ENCODE measurements around the gene SCT. TPM values are rescaled to one million over a fixed set of nuclear protein-coding genes. Genes with fewer than 3 reads are reported as not detected.

Gene SCT
- total RNA-seq, 1 donor = not detected

DNA sequence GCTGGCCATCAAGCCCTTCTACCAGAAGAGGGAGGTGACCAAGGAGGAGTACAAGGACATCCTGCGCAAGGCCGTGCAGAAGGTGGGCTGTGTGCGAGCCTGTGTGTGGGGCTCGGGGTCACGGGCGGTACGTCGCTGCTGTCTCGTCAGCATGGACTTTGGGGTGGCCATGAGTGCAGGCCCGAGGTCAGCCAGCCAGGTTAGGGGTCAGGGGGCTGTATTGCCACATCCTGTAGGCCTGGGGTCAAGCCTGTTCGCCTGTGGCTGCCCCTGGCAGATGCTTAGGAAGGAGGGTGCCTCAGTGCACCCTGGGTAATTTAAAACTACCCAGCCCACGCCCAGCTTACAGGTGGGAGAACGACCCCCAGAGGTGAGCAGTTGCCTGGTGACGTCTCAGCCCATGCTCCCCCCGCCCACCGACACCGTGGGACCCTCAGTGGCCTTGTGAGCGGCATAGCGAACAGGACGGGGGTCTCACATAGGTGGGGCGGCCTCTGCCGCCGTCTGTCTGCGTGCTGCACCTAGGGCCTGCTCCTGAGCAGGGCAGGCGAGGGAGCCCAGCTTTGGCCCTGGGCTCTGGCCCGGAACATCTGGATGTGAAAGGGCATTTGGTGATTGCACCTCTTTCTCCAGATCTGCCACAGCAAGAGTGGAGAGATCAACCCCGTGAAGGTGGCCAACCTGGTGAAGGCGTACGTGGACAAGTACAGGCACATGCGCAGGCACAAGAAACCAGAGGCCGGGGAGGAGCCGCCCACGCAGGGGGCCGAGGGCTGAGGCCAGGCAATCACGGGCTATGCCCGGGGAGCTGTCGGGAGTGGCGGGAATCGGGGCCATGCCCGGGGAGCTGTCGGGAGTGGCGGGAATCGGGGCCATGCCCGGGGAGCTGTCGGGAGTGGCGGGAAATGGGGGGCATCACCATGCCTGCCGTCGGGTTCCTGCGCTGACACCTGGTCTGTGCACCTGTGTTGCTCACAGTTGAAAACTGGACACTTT lies 15.7 kb downstream of the SCT start:
- Histone ChIP-seq H3K4me1 (ENCODE audit: insufficient read depth, low read length) (peaks cover 25% of the 10 kb centered on the region), H3K9me3 (ENCODE audit: low read depth, low read length) (no peaks in the 10 kb centered on the region), H3K27me3 (ENCODE audit: insufficient read depth, low read length) (no peaks in the 10 kb centered on the region), H3K4me3 (ENCODE audit: low read length) (no peak overlapping the region)

DNA sequence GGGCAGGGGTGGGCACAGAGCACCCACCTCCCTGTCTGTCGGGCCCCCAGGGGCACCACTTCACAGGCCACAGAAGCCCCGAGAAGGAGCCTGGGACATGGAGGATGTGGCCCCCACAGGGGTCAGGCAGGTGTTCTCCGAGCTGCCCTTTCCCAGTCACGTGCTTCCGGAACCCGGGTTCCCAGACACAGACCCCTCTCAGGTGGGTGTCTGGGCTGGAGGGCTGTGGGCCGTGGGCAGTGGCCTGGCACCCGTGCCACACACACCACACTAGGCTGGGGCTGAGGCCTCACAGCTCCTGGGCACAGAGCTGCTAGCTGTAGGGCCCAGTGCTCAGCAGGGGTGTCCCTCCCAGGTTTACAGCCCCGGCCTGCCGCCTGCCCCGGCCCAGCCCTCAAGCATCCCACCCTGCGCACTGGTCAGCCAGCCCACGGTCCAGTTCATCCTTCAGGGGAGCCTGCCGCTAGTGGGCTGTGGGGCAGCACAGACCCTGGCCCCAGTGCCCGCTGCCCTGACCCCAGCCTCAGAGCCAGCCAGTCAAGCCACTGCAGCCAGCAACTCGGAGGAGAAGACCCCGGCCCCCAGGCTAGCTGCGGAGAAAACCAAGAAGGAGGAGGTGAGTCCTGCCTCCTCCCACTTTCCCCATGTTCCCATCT lies 16.7 kb downstream of the SCT start:
- H3K27me3 ChIP-seq (ENCODE audit: insufficient read depth, low read length) = no peaks in the 10 kb centered on the region
- H3K4me1 ChIP-seq (ENCODE audit: insufficient read depth, low read length) = peaks cover 22% of the 10 kb centered on the region
- no peaks in the 10 kb centered on the region for H3K9me3 ChIP-seq (ENCODE audit: low read depth, low read length)

DNA sequence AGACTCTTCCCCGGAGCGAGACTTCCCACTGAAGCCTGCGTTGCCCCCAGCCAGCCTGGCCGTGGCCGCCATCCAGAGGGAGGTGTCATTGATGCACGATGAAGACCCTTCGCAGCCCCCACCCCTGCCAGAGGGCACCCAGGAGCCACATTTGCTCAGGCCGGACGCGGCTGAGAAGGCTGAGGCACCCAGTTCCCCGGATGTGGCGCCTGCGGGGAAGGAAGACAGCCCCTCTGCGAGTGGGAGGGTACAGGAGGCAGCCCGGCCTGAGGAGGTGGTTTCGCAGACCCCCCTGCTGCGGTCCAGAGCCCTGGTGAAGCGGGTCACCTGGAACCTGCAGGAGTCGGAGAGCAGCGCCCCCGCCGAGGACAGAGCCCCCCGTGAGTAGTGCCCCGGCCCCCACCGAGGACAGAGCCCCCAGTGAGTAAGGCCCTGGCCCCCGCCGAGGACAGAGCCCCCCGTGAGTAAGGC lies 17.6 kb downstream of the SCT start:
- no peaks in the 10 kb centered on the region for H3K9me3 ChIP-seq (ENCODE audit: low read depth, low read length)
- H3K27me3 ChIP-seq (ENCODE audit: insufficient read depth, low read length) = no peaks in the 10 kb centered on the region
- no peak overlapping the region for H3K4me3 ChIP-seq (ENCODE audit: low read length)
- H3K4me1 ChIP-seq (ENCODE audit: insufficient read depth, low read length) = peaks cover 13% of the 10 kb centered on the region

More for the DNA sequence above, 16.7 kb downstream of the SCT start:
- H3K4me3 ChIP-seq (ENCODE audit: low read length) = no peak overlapping the region

DNA sequence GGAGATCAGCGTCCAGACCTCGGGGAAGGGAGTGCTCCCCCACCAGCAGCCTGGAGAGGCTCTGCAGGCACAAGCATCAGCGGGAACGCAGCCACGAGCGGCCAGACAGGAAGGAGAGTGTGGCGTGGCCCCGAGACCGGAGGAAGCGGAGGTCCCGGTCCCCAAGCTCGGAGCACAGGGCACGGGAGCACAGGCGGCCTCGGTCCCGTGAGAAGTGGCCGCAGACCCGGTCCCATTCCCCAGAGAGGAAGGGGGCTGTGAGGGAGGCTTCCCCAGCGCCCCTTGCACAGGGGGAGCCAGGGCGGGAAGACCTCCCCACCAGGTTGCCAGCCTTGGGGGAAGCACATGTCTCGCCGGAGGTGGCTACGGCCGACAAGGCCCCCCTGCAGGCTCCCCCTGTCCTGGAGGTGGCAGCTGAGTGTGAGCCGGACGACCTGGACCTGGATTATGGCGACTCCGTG lies 18.2 kb downstream of the SCT start:
- no peak overlapping the region for H3K4me3 ChIP-seq (ENCODE audit: low read length)
- no peaks in the 10 kb centered on the region for H3K27me3 ChIP-seq (ENCODE audit: insufficient read depth, low read length)
- H3K9me3 ChIP-seq (ENCODE audit: low read depth, low read length) = no peaks in the 10 kb centered on the region
- H3K4me1 ChIP-seq (ENCODE audit: insufficient read depth, low read length) = peaks cover 7% of the 10 kb centered on the region

DNA sequence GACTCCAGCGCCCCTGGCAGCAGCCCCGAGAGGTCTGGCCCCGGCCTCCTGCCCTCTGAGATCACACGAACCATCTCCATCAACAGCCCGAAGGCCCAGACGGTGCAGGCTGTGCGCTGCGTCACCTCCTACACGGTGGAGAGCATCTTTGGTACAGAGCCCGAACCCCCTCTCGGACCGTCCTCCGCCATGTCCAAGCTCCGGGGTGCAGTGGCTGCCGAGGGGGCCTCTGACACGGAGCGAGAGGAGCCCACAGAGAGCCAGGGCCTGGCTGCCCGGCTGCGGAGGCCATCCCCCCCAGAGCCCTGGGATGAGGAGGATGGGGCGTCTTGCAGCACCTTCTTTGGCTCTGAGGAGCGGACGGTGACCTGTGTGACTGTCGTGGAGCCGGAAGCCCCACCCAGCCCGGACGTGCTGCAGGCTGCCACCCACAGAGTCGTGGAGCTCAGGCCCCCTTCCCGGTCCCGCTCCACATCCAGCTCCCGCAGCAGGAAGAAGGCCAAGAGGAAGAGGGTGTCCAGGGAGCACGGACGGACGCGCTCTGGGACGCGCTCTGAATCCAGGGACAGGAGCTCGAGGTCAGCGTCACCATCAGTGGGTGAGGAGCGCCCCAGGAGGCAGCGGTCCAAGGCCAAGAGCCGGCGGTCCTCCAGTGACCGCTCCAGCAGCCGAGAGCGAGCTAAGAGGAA lies 18.9 kb downstream of the SCT start:
- no peaks in the 10 kb centered on the region for H3K27me3 ChIP-seq (ENCODE audit: insufficient read depth, low read length)
- H3K4me3 ChIP-seq (ENCODE audit: low read length) = no peak overlapping the region
- peaks cover 3% of the 10 kb centered on the region for H3K4me1 ChIP-seq (ENCODE audit: insufficient read depth, low read length)
- no peaks in the 10 kb centered on the region for H3K9me3 ChIP-seq (ENCODE audit: low read depth, low read length)

DNA sequence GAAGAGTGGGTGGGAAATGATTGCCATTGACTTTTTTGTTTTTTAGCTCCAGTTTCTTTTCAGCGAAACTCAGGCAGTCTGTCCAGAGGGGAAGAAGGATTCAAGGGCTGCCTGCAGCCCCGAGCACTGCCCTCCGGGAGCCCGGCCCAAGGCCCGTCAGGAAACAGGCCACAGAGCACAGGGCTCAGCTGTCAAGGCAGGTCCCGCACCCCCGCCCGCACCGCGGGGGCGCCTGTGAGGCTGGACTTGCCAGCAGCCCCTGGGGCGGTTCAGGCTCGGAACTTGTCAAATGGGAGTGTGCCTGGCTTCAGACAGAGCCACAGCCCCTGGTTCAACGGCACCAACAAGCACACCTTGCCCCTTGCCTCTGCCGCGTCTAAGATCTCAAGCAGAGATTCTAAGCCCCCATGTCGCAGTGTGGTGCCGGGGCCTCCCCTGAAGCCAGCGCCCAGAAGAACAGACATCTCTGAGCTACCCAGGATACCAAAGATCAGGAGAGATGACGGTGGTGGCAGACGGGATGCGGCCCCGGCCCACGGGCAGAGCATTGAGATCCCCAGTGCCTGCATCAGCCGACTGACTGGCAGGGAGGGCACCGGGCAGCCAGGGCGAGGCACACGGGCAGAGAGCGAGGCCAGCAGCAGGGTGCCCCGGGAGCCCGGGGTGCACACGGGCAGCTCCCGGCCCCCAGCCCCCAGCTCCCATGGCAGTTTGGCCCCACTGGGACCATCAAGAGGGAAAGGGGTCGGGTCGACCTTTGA lies 19.8 kb downstream of the SCT start:
- Histone ChIP-seq H3K9me3 (ENCODE audit: low read depth, low read length) (no peaks in the 10 kb centered on the region), H3K4me1 (ENCODE audit: insufficient read depth, low read length) (no peaks in the 10 kb centered on the region), H3K27me3 (ENCODE audit: insufficient read depth, low read length) (no peaks in the 10 kb centered on the region), H3K4me3 (ENCODE audit: low read length) (no peak overlapping the region)

DNA sequence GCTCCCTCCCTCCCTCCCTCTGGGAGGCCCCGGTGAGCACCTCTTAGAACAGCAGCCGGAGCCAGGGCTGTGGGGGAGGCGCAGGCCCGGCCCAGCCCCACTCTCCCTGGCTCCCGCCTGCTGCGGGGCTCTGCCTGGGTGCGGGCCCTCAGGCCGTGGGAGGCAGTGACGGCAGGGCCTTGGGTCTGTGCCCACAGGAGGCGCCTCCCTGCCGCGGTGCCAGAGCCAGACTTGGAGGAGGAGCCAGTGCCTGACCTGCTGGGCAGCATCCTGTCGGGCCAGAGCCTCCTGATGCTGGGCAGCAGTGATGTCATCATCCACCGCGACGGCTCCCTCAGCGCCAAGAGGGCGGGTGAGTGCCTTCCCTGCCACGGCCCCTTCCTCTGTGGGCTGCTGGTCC lies 20.7 kb downstream of the SCT start:
- H3K4me3 ChIP-seq (ENCODE audit: low read length) = no peak overlapping the region
- no peaks in the 10 kb centered on the region for H3K4me1 ChIP-seq (ENCODE audit: insufficient read depth, low read length)
- no peaks in the 10 kb centered on the region for H3K9me3 ChIP-seq (ENCODE audit: low read depth, low read length)
- H3K27me3 ChIP-seq (ENCODE audit: insufficient read depth, low read length) = no peaks in the 10 kb centered on the region

DNA sequence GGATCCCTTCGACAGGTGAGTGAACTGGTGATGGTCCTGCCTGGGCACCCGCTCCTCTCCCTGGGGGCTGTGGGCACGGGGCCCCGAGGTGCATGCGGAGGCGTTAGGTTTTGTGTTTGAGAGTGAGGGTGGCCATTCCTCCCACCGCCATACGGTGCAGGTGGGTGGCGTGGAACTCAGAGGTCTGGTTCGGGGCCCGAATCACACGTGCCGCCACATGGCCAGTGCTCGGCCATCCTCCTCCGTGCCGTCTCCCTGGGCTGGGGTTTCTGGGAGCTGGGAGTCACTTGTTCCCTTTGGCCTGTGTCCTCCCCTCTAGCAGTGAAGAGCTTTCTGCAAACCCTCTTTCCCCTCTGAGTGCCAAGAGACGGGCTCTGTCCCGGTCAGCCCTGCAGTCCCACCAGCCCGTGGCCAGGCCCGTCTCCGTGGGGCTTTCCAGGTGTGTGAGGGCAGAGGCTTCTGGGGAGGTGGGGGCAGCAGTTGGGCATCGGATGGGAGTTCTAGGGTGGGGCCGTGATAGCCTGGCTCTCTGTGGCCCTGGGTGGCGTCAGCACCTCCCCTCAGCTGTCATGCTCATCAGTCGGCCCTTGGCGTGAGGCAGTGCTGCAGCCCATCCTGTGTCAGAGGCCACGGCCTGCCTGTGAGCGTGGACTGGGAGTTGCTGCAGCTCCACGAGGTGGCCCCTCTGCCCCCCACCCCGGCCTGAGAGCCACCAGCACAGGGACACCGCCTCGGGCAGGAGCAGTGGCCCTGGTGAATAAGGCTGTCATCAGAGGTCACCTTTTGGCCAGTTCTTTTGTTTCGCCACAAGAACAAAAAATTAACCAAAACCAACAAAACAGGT lies 21.5 kb downstream of the SCT start:
- no peaks in the 10 kb centered on the region for H3K9me3 ChIP-seq (ENCODE audit: low read depth, low read length)
- no peaks in the 10 kb centered on the region for H3K4me1 ChIP-seq (ENCODE audit: insufficient read depth, low read length)
- H3K27me3 ChIP-seq (ENCODE audit: insufficient read depth, low read length) = no peaks in the 10 kb centered on the region
- H3K4me3 ChIP-seq (ENCODE audit: low read length) = no peak overlapping the region

DNA sequence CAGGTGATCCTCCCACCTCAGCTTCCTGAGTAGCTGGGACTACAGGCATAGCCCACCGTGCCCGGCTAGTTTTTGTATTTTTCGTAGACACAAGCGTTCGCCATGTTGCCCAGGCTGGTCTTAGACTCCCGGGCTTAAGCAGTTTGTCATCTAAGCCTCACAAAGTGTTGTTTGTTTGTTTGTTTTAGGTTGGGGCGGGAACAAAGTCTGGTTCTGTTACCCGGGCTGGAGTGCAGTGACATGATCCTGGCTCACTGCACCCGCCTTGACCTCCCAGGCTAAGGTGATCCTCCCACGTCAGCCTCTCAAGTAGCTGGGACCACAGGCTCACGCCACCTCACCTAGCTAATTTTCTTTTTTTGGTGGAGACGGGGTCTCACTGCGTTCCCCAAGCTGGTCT lies 23.8 kb downstream of the SCT start:
- H3K4me3 ChIP-seq (ENCODE audit: low read length) = no peak overlapping the region

DNA sequence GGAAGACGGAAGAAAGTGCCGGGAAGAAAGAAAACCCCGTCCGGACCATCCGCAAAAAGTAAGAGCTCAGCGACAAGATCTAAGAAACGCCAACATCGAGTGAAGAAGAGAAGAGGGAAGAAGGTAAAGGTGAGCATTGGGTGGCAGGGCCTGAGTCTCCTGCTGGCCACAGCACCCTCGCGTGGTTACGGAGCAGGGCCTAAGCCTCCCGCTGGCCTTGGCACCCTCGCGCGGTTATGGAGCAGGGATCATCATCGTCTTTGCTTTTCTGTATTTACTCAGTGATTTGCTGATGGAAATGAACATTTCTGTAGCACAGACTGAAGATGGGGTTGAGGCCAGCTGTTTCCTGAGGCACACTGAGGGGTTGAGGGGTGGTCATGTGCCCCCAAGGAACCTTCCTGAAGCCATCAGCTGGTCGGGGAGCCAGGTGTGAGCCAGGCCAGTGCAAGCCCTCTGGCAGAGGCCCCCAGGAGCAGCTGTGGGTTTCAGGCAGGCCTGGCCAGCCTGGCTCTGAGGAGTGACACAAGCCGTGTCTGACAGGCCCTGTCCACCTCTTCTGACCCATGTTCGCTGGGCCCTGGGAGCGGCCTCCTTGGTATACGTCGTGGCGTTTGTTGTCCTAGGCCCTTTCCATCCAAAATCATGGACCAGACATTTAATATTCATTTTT lies 25.3 kb downstream of the SCT start:
- Histone ChIP-seq H3K4me3 (ENCODE audit: low read length) (no peak overlapping the region), H3K4me1 (ENCODE audit: insufficient read depth, low read length) (no peaks in the 10 kb centered on the region), H3K9me3 (ENCODE audit: low read depth, low read length) (no peaks in the 10 kb centered on the region), H3K27me3 (ENCODE audit: insufficient read depth, low read length) (no peaks in the 10 kb centered on the region)

More for the DNA sequence above, 23.8 kb downstream of the SCT start:
- H3K9me3 ChIP-seq (ENCODE audit: low read depth, low read length) = no peaks in the 10 kb centered on the region
- H3K4me1 ChIP-seq (ENCODE audit: insufficient read depth, low read length) = no peaks in the 10 kb centered on the region
- H3K27me3 ChIP-seq (ENCODE audit: insufficient read depth, low read length) = no peaks in the 10 kb centered on the region

DNA sequence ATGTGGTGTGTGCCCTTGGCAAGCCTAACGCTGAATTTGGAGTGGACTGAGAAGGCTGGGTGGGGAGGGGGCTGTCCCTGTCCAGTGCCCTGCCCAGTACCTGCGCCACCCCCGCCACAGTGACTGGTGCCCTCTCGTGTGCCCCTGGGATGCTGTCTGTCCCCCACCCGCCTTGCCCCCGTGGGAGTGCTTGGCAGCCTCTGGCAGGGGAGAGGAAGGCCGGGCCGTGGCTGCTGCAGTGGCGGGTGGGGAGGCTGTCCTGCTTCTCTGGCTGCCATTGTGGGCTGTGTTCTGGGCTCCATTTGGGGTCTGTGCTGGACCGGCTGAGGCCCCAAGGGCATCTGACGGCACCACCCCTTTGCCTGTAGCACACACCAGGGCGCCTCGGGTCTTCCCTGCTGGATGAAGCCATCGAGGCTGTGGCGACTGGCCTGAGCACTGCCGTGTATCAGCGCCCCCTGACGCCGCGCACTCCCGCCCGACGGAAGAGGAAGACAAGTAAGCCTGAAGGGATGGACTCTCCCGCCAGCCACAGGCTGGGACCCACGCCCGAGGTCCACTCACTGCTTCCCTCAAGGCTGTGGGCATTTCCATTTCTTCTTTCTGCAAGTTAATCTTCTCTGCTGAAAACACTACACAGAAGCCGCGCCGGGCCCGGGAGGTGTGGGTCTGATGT lies 28.8 kb downstream of the SCT start:
- Histone ChIP-seq H3K9me3 (ENCODE audit: low read depth, low read length) (no peaks in the 10 kb centered on the region), H3K4me3 (ENCODE audit: low read length) (no peak overlapping the region), H3K4me1 (ENCODE audit: insufficient read depth, low read length) (no peaks in the 10 kb centered on the region), H3K27me3 (ENCODE audit: insufficient read depth, low read length) (no peaks in the 10 kb centered on the region)

DNA sequence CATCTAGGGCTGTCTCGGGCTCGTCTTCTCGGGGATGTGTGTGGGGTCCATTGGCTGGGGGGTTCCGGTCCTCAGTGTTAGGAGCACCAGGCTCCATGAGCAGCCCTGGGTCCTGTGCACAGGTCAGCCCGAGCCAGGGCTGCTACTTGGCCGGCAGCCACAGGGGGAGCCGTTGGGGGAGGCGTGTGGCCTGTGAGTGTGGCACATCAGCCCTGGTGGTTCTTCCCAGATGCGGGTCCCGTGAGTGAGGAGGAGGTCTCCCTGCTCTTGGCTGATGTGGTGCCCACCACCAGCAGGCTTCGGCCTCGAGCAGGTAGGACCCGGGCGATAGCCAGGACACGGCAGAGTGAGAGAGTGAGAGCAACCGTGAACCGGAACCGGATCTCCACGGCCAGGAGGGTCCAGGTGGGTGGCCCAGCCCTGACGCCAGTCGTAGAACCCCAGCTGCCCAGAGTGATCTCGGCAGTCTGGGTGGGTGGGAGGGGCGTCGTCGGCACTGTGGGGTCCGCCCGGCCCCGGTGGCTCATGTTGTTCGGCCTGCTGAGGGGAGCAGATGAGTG lies 29.7 kb downstream of the SCT start:
- H3K4me1 ChIP-seq (ENCODE audit: insufficient read depth, low read length) = no peaks in the 10 kb centered on the region
- H3K9me3 ChIP-seq (ENCODE audit: low read depth, low read length) = no peaks in the 10 kb centered on the region
- H3K27me3 ChIP-seq (ENCODE audit: insufficient read depth, low read length) = no peaks in the 10 kb centered on the region
- H3K4me3 ChIP-seq (ENCODE audit: low read length) = no peak overlapping the region

DNA sequence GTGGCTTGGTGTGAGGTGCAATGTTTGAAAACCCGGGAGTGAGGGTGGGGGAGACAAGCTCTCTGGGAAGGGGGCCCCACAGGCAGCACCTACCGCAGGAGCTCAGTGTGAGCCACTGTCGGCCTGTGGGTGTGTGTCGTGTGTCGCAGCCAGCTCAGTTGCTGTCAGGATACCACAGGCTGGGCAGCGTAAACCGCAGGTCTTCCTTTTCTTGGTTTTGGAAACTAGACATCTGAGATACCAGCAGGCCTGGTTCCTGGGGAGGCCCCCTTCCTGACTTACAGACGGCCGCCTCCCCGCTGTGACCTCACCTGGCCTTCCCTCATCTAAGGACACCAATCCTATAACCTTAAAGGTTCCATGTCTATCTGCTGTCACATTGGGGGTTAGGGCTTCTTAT lies 30.6 kb downstream of the SCT start:
- Histone ChIP-seq H3K4me3 (ENCODE audit: low read length) (no peak overlapping the region), H3K4me1 (ENCODE audit: insufficient read depth, low read length) (no peaks in the 10 kb centered on the region), H3K27me3 (ENCODE audit: insufficient read depth, low read length) (no peaks in the 10 kb centered on the region), H3K9me3 (ENCODE audit: low read depth, low read length) (no peaks in the 10 kb centered on the region)

Measured in mononuclear cell (primary cell).